HepG2 (cell line): ENCODE data around the gene GPD1. TPM values are rescaled to one million over a fixed set of nuclear protein-coding genes. Genes with fewer than 3 reads are reported as not detected.

Source experiments
- AHR ChIP-seq: IDR thresholded peaks from 2 replicates; pipeline ENCODE4 v1.6.1; 2018; ENCODE audit warnings: missing genetic modification reagents, missing compliant biosample characterization
- HNF4A ChIP-seq: sonication (generic); formaldehyde crosslinking; IDR thresholded peaks from 2 replicates; pipeline ENCODE4 v1.4.0; 2020; ENCODE audit warnings: missing genetic modification reagents
- MIER3 ChIP-seq: IDR thresholded peaks from 2 replicates; pipeline ENCODE4 v1.6.1; 2016; ENCODE audit warnings: missing compliant biosample characterization, borderline replicate concordance
- PLSCR1 ChIP-seq: sonication (generic); formaldehyde crosslinking; IDR thresholded peaks from 2 replicates; pipeline ENCODE4 v1.5.0; 2020; ENCODE audit warnings: missing genetic modification reagents, mild to moderate bottlenecking, borderline replicate concordance
- SKIL ChIP-seq: sonication (generic); formaldehyde crosslinking; IDR thresholded peaks from 2 replicates; pipeline ENCODE4 v1.8.0; 2022; ENCODE audit warnings: missing genetic modification reagents, mild to moderate bottlenecking, moderate library complexity, borderline replicate concordance
- TRIM22 ChIP-seq: fragments of 450-650 bp; IDR thresholded peaks from 2 replicates; pipeline ENCODE4 v1.6.1; 2017
- XRCC5 ChIP-seq: fragments of 200-400 bp; formaldehyde crosslinking; optimal IDR thresholded peaks from 2 replicates; pipeline ENCODE3; 2017; ENCODE audit warnings: mild to moderate bottlenecking, low read length
- ZBTB3 ChIP-seq: sonication (generic); formaldehyde crosslinking; IDR thresholded peaks from 2 replicates; pipeline ENCODE4 v1.4.0; 2020; ENCODE audit warnings: low read depth, mild to moderate bottlenecking, moderate library complexity, missing genetic modification reagents, borderline replicate concordance
- ZBTB40 ChIP-seq, 2 experiments: fragments of 450-650 bp in 1 of 2; sonication (generic) in 1 of 2; formaldehyde crosslinking in 1 of 2; IDR thresholded peaks; 2 replicates each; pipeline versions ENCODE4 v1.6.1 to v1.8.0; 2016 to 2022; ENCODE audit warnings: antibody characterized with exemption in 1 of 2, mild to moderate bottlenecking in 1 of 2, missing genetic modification reagents in 1 of 2
- ZBTB46 ChIP-seq: sonication (generic); formaldehyde crosslinking; IDR thresholded peaks from 2 replicates; pipeline ENCODE4 v1.4.0; 2020; ENCODE audit warnings: mild to moderate bottlenecking, missing genetic modification reagents, borderline replicate concordance
- polyA plus RNA-seq, 8 experiments: library from polyadenylated mRNA; depleted of rRNA in 3 of 8; stranded (reverse) in 7 of 8; unstranded in 1 of 8; fragments of >200 nt; fragmentation: Illumina TruSeq in 4 of 8; extraction: Trizol in 4 of 8; gene quantifications; 2 replicates each; pipeline versions ENCODE4 v1.2.1 to v1.2.3, GENCODE V29; 2011 to 2016; ENCODE audit warnings: low read depth in 4 of 8, missing spikeins in 1 of 8, mixed read lengths in 1 of 8; ENCODE audit not compliant: insufficient read depth in 1 of 8
- total RNA-seq, 5 experiments: library from RNA; depleted of rRNA; stranded (reverse); fragments of >200 nt; fragmentation: Illumina TruSeq; extraction: Trizol; gene quantifications; 2 replicates each; pipeline ENCODE4 v1.2.3, GENCODE V29; 2016; ENCODE audit warnings: low read depth in 1 of 5

Gene GPD1
- total and polyA plus RNA-seq, 2 of the 13 experiments (the other 11 are each of a cell fraction or from before 2014, with no cell fraction given): 3.7 to 30.6 TPM

- TF ChIP-seq ZBTB40 (IDR thresholded peaks at IDR 0.05) (no peak), ZBTB40 (CRISPR knock-in tag; IDR thresholded peaks at IDR 0.05) (no peak), ZBTB3 (CRISPR knock-in tag) (no peak), TRIM22 (no peak), HNF4A (CRISPR knock-in tag) (peak; percentile 10; the same call in 1 of the 2 replicates), MIER3 (CRISPR knock-in tag) (0 out of 2 replicates have a peak, but pooled peaks have one; percentile 49), XRCC5 (peak; percentile 90), PLSCR1 (CRISPR knock-in tag) (no peak), AHR (CRISPR knock-in tag) (0 out of 2 replicates have a peak, but pooled peaks have one; percentile 45), ZBTB46 (no peak), SKIL (CRISPR knock-in tag) (no peak)
Measured at GRCh38 chr12:50084775-50085614, 18.8 kb upstream of the GPD1 start, which contains the start of gene SMARCD1 (continued).
